ENCODE measurements around the gene PTPN2.
"Not testable (repeated sequence)": the region's sequence is repeated elsewhere in the genome, so short reads cannot be mapped to it uniquely, and the experiment has no call there.

Gene PTPN2

DNA sequence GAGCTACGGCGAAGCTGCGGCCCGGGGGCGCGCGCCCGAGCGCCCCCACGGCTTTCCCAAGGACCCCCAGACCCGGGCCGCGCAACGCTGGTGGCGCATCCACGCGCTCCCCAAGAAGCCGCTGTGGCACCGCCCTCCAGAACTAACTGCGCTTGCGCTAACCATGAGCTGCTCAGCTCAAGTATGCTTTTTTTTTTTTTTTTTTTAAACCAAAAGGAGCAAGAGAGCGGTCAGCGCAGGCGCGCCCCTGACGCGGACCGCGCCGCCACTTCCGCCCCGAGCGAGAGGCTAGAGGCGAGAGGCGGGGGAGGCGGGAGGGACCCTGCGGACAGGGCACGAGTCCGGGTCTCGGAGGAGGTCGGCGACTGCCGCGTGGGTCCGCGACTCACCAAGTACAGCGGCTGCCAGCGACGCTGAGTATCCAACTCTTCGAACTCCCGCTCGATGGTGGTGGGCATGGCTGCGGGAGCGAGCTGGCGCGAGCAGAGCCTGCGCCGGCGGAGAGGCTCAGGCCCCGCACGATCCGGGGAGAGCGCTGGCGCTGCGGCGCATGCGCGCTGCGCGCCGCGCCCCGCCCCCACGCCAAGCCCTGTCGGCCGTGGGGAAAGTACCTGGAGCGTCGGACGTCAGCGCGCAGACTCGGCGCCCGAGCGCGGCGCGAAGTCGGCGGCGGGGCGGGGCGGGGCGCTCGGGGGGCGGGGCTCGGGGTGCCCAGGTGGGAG lies at the start of gene PTPN2:
TSS of gene PTPN2 (minus strand) at position 554 of the 722 bp plus-strand sequence. CDS start at position 458, 96 bp downstream.
- peak; percentile 93 for DNase-seq

DNA sequence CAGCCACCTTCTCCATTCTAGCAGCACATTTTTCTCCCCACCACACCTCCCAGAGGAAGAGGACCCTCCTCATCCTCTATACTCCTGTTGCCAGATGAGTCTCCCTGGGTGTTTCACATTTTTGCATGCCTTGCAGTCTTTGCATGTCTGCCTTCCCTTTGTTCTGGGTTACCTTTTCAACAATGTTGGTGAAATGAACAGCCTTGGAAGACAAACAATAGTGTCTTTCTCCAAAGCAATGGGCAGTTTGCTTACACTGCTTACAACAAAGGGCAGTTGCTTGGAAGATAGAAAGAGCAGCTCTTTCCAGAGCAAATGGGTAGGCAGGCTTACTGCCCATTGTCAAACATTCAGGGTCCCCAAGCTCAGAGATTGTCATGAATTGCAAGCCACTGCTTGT lies 49.3 kb upstream of the PTPN2 start:
- no peak for DNase-seq

DNA sequence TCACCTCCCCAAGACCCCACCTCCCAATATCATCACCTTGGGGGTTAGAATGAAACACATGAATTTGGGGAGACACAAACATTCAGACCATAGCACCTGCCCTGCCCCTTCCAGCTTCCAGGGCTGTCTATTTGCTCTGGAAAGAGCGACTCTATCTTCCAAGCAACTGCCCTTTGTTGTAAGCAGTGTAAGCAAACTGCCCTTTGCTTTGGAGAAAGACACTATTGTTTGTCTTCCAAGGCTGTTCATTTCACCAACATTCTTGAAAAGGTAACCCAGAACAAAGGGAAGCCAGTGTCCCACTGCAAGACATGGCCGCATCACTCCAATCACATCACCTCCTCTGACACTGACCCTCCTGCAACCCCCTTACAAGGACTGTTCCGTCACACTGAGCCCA lies 46.9 kb upstream of the PTPN2 start:
- DNase-seq: no peak

- DNase-seq: no peak
Observed at GRCh38 chr18:12930376-12930775, 46.3 kb upstream of the PTPN2 start.

DNA sequence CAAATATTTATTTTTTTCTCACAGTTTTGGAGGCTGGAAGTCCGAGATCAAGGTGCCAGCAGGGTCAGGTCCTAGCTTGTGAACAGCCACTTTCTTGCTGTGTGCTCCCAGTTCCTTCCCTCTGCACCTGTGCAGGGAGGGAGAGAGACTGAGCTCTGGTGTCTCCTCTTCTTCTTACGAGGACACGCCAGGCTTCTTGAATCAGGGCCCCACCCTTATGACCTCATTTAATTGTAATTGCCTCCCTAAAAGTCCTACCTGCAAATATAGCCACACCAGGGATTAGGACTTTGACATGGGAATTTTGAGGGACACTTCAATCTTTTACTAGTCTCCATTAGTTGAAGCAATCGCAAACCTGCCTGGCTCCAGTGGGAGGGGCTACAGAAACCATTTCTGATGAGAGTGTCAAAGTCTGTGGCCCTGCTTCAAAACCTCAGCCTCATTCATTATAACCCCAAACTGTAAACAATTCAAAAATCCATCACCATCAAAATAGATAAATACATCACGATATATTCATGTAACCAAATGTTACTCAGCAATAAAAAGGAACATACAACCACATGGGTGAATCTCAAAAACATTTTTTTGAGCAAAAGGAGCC lies 45.5 kb upstream of the PTPN2 start:
- no peak for DNase-seq

DNA sequence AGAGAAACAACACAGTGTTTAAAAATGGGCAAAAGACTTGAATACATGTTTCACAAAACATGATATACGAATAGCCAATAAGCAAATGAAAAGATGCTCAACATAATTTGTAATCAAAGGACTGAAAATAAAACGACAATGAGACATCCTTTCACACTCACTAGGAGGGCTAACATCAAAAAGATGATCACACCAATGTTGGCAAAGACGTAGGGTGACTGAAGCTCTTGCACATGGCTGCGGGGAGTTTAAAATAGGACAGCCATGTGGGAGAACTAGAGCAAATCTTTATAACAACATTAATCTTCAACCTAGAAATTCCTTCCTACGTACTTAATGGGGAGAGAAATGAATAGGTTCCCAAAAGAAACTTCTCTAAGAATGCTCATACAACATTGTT lies 44.6 kb upstream of the PTPN2 start:
- DNase-seq: no peak

- DNase-seq: no peak
Observed at GRCh38 chr18:12928206-12928605, 44.2 kb upstream of the PTPN2 start.

- DNase-seq: no peak
Observed at GRCh38 chr18:12924616-12925015, 40.6 kb upstream of the PTPN2 start.

DNA sequence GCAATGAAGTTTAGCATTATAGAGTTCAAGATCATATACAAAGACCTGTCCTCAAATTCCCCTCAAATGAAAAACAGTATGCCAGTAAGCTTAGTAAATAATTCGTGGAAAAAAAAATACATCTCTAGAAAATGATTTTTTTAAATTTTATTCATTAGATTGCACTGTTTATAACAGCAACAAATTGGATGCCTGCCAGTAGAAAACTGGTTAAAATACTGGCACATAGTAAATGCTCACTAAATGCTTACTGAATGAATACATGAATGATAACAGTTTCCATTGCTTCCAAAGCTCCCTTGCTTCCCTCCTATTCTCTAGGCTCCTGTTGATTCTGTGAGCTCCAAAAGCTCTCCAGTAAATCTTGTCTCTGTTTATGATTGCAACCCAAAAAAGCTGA lies 38.2 kb upstream of the PTPN2 start:
- DNase-seq: no peak

DNA sequence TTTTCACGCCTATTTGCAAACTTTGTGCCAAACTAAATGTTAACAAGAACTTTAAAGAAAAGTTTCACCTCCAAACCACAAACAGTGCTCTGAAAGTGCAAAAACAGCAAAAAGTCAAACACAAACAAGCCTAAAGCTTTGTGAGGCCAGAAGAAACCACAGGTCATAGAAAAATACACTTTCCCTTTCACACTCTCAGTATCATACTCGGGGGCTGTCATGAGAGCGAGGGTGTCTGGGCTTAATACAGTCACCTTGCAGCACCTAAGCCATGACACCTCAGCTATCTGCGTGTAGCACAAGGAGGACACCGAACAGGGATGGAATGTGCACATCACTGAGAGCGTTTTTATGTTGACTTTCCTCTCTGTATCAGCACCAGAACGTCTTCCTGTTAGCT lies 37.1 kb upstream of the PTPN2 start:
- no peak for DNase-seq

DNA sequence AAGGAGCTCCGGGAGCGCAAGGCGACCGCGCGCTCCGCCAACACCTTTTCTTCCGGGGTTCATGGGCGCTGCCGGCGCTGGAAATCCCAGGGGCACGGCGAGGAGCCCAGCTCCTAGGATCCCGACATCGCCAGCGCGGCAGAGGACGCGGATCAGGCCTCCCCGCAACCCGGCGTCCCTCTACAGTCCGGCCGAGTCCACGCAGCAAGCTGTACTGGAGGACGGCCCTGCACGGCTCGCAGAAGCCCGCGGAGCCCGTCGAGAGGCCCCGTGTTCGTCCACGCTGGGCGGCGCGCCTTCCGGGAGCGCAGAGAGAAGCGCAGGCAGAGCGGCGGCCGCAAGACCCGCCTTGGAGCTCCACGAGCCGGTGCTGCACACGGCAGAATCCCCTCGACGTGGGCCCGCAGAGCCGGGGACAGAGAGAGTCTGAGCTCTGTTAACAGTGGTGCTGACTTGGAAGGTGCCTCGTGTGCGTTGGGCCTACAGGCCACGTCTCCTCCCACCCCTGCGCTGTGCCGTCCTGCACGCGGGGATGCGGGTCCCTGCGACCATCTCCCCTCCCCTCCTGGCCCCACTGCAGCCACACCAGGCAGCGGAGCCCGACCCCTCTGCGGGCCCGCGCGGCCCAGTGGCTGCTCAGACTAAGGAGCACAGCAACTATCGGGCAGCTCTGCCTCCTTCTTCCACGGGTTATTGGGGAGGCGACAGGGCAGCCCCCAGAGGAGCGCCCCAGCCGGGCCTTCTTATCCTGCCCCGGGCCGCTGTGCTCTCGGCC lies 28.1 kb upstream of the PTPN2 start:
- no peak for DNase-seq

- peak; percentile 61 for DNase-seq
Observed at GRCh38 chr18:12911025-12911928, 27.2 kb upstream of the PTPN2 start.

- DNase-seq: no peak
Observed at GRCh38 chr18:12908706-12909105, 24.7 kb upstream of the PTPN2 start.

DNA sequence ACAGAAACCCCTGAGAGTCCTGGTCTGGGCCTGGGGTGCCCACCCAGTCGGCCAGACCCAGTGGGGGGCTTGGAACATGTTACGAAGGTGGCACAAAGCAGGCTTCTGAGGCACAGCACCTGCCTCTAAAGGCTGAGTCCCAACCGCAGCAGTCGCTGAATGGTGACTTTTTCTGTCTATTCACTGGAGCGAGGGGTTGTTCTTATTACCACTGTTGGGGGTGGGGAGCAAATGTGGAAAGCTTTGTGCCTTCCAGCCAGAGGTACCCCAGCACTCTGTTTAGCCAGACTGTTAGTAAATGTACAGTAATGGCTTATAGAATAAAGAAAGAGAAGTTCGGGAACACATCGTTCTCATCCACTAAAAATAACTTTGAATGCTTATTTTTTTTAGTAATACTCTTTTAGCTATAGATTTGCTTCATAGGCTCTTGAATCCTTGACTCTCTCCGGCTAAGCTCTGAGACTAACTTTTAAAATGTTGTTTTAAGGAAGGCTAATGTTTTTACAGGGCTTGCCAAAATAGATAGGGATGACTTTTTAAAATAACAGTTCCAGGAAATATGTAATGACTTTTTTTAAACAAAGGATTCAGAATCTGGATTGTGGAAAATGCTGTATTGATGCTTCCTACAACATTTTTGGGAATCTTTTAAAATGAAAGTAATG lies 23.4 kb upstream of the PTPN2 start:
- no peak for DNase-seq

DNA sequence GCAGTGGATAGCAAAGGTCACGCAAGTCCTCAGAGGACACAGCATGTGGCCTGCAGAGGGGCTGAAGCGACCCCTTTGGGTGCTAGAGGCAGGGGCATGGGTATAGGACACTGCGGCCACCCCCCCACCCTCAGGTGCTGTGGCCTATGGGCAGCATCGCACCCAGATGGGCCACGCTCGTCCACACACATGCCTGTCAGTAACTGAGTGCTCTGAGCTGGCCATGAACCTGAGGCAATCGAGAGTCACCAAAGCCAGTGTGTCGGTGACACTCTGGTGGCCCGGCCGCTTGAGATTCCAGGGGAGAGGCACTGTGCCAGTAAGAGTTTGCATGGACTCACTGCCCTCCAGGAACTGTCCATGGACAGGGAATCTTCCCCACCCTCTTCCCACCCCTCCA lies 22.7 kb upstream of the PTPN2 start:
- no peak for DNase-seq

DNA sequence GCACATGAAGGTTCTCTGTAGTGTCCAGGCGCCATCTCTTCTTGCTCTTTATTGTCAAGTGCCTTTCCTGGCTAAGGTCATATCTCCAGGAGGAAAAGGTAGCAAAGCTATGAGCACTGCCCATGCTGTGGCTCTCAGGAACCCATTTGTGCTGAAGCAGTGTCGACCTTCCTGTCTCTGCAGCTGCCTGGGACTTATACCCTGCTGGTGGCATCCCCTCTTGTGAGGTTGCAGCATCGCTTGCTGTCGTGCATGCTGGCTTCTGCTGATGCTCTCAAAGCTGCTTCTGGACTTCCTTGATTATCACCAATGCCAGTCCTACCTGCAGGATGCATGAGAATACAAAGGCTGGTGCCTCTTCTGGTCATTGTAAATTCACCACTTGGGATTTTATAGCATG lies 22.1 kb upstream of the PTPN2 start:
- no peak for DNase-seq

DNA sequence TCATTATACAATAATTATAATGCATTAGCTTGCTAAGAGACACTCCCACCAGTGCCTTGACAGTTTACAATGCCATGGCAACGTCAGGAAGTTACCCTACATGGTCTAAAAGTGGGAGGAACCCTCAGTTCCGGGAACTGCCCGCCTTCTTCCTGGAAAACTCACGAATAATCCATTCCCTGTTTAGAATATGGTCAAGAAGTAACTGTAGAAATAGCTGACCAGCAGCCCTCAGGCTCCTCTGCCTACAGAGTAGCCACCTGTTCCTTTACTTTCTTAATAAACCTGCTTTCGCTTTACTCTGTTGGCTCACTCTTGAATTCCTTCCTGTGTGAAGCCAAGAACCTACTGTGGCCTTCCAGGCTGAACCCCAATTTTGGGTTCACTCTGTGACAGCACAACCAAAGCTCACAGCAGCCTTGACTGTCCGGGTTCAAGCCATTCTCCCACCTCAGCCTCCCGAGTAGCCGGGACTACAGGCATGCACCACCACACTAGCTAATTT lies 20.0 kb upstream of the PTPN2 start:
- DNase-seq: no peak

DNA sequence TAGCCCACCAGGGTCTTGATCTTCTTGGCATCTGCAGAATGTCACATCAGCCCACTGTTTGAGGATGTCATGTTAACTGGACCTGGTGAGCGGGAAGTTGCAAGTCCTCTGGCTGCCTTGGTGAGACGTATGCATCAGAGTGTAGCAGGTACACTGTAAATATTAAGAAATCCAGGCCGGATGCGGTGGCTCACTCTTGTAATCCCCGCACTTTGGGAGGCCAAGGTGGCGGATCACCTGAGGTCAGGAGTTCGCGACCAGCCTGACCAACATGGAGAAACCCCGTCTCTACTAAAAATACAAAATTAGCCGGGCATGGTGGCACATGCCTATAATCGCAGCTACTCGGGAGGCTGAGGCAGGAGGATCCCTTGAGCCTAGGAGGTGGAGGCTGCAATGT lies 17.2 kb upstream of the PTPN2 start:
- DNase-seq: not testable (repeated sequence)

DNA sequence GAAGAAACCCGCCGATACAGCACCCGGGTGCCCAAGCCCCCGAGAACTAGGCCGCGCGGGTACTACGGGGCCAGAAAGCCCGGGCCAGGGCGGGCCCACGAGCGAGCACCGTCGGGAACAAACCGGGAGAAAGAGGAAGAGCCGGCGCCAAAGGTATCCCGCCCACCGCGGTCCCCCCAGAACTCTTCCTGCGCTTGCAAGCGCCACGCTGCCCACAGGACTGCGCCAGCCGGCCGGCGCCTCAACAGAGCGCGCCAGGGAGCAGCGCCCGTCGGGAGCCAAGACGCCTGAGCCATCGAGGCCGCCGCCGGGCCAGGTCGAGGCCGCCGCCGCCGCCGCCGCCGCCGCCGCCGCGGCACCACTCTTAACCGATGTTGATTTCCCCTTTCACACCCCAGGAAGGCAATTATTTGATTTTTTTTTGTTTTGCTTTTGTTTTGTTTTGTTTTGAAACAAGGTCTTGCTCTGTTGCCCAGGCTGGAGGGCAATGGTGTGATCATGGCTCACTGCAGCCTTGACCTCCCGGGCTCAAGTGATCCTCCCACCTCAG lies 12.8 kb upstream of the PTPN2 start:
- not testable (repeated sequence) for DNase-seq

DNA sequence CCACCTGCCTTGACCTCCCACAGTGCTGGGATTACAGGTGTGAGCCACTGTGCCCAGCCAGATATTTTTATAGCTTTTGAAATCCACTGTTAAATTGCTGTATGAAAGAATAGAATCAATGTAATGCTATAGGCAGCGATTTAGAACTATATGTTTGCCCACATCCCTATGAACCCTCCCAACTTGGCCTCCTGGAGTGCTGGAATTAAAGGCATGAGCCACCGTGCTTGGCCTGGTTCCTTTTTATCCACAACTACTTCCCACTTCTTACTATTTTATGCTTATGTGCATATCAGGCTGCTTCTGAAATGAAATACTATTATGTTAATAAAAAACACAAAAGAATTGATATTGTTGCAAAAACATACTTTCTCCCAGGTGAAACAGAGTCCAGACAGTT lies 11.6 kb upstream of the PTPN2 start:
- DNase-seq: no peak

- DNase-seq: no peak
Observed at GRCh38 chr18:12895014-12895413, 11.0 kb upstream of the PTPN2 start.

- DNase-seq: no peak
Observed at GRCh38 chr18:12891561-12891960, 7.5 kb upstream of the PTPN2 start.
